HEK293 (cell line): ENCODE measurements around the gene TGFB1.

Experiments
- CTCF ChIA-PET: fragments of 350-600 bp; formaldehyde crosslinking; extraction: SDS; loops from one replicate; lab custom pipeline; 2021; ENCODE audit warnings: antibody characterized with exemption; lab: Yijun Ruan, JAX
- POLR2A ChIA-PET: fragments of 300-600 bp; formaldehyde crosslinking; extraction: SDS; loops from one replicate; lab custom pipeline; 2020; ENCODE audit warnings: antibody characterized with exemption, inconsistent platforms; lab: Yijun Ruan, JAX
- H3K27ac ChIP-seq: fragments of 200-500 bp; sonication (Bioruptor generic); 2 replicates; pipeline ENCODE4 v1.5.1; 2014; ENCODE audit warnings: low read depth, low read length, control low read depth, inconsistent platforms; ENCODE audit errors: extremely low read depth
- H3K36me3 ChIP-seq, 2 experiments: fragments of 200-500 bp in 1 of 2; sonication (Bioruptor generic) in 1 of 2; 1 replicate in 1 of 2; 2 replicates in 1 of 2; pipeline ENCODE4 v1.5.1; 2014 to 2017; ENCODE audit warnings: inconsistent platforms in 2 of 2, low read length in 2 of 2; ENCODE audit not compliant: control insufficient read depth in 2 of 2, insufficient read depth in 1 of 2
- H3K4me1 ChIP-seq: fragments of 200-500 bp; sonication (Bioruptor generic); 2 replicates; pipeline ENCODE4 v1.5.1; 2014; ENCODE audit warnings: mild to moderate bottlenecking, low read length, inconsistent platforms; ENCODE audit not compliant: control insufficient read depth, insufficient read depth
- H3K4me3 ChIP-seq: 2 replicates; pipeline ENCODE4 v1.5.1; 2011; ENCODE audit warnings: low read depth, mild to moderate bottlenecking, control low read depth, low read length, moderate library complexity
- H3K9me3 ChIP-seq: fragments of 200-500 bp; sonication (Bioruptor generic); 2 replicates; pipeline ENCODE4 v1.5.1; 2014; ENCODE audit warnings: low read depth, low read length, inconsistent platforms; ENCODE audit not compliant: control insufficient read depth, insufficient read depth
- GLI2 ChIP-seq: fragments of 450-650 bp; formaldehyde crosslinking; IDR thresholded peaks from 2 replicates; pipeline ENCODE4; 2017; ENCODE audit warnings: missing biosample characterization, missing genetic modification characterization, low read depth, borderline replicate concordance
- MEIS1 ChIP-seq: sonication (generic); formaldehyde crosslinking; IDR thresholded peaks from 2 replicates; pipeline ENCODE4 v1.8.1; 2022; ENCODE audit warnings: missing genetic modification reagents, mild to moderate bottlenecking, borderline replicate concordance
- PATZ1 ChIP-seq: fragments of 450-650 bp; formaldehyde crosslinking; IDR thresholded peaks from 2 replicates; pipeline ENCODE4 v1.5.1; 2016; ENCODE audit warnings: missing biosample characterization, missing genetic modification characterization
- REPIN1 ChIP-seq: fragments of 450-650 bp; formaldehyde crosslinking; IDR thresholded peaks from 2 replicates; pipeline ENCODE4 v1.5.1; 2017; ENCODE audit warnings: missing biosample characterization, missing genetic modification characterization, low read depth
- SP3 ChIP-seq: fragments of 450-650 bp; formaldehyde crosslinking; IDR thresholded peaks from 2 replicates; pipeline ENCODE4 v1.5.1; 2016; ENCODE audit warnings: missing biosample characterization, missing genetic modification characterization
- ZBTB26 ChIP-seq: fragments of 450-650 bp; formaldehyde crosslinking; optimal IDR thresholded peaks from 2 replicates; pipeline ENCODE3; 2016; ENCODE audit warnings: missing biosample characterization, mild to moderate bottlenecking, missing genetic modification characterization
- ZIC2 ChIP-seq: fragments of 450-650 bp; formaldehyde crosslinking; IDR thresholded peaks from 2 replicates; pipeline ENCODE4 v1.5.1; 2016; ENCODE audit warnings: missing biosample characterization, missing genetic modification characterization
- ZNF157 ChIP-seq: fragments of 450-650 bp; formaldehyde crosslinking; IDR thresholded peaks from 2 replicates; pipeline ENCODE4 v1.5.1; 2016; ENCODE audit warnings: missing biosample characterization, missing genetic modification characterization
- ZNF24 ChIP-seq: fragments of 450-650 bp; formaldehyde crosslinking; IDR thresholded peaks from 2 replicates; pipeline ENCODE4 v1.5.1; 2016; ENCODE audit warnings: missing biosample characterization, missing genetic modification characterization
- ZNF248 ChIP-seq: fragments of 450-650 bp; formaldehyde crosslinking; IDR thresholded peaks from 2 replicates; pipeline ENCODE4 v1.5.1; 2017; ENCODE audit warnings: missing biosample characterization, missing genetic modification characterization
- ZNF266 ChIP-seq: fragments of 450-650 bp; formaldehyde crosslinking; IDR thresholded peaks from 2 replicates; pipeline ENCODE4 v1.5.1; 2016; ENCODE audit warnings: missing biosample characterization, missing genetic modification characterization, low read depth
- ZNF280C ChIP-seq: fragments of 450-650 bp; formaldehyde crosslinking; IDR thresholded peaks from 2 replicates; pipeline ENCODE4 v1.5.1; 2016; ENCODE audit warnings: missing biosample characterization, missing genetic modification characterization
- ZNF324 ChIP-seq: fragments of 450-650 bp; formaldehyde crosslinking; IDR thresholded peaks from 2 replicates; pipeline ENCODE4 v1.5.1; 2016; ENCODE audit warnings: missing biosample characterization, missing genetic modification characterization
- ZNF423 ChIP-seq: fragments of 450-650 bp; formaldehyde crosslinking; IDR thresholded peaks from 2 replicates; pipeline ENCODE4 v1.5.1; 2016; ENCODE audit warnings: missing biosample characterization, missing genetic modification characterization
- ZNF426 ChIP-seq: fragments of 450-650 bp; formaldehyde crosslinking; IDR thresholded peaks from 2 replicates; pipeline ENCODE4 v1.5.1; 2017; ENCODE audit warnings: missing biosample characterization, missing genetic modification characterization, mild to moderate bottlenecking, inconsistent platforms, moderate library complexity
- ZNF473 ChIP-seq: fragments of 450-650 bp; formaldehyde crosslinking; IDR thresholded peaks from 2 replicates; pipeline ENCODE4 v1.5.1; 2017; ENCODE audit warnings: missing biosample characterization, missing genetic modification characterization
- ZNF514 ChIP-seq: fragments of 450-650 bp; formaldehyde crosslinking; IDR thresholded peaks from 2 replicates; pipeline ENCODE4 v1.5.1; 2016; ENCODE audit warnings: missing biosample characterization, missing genetic modification characterization
- ZNF555 ChIP-seq: fragments of 450-650 bp; formaldehyde crosslinking; conservative IDR thresholded peaks from 2 replicates; pipeline ENCODE4 v1.5.1; 2017; ENCODE audit warnings: missing biosample characterization, mild to moderate bottlenecking, missing genetic modification characterization, inconsistent platforms
- ZNF561 ChIP-seq: fragments of 450-650 bp; IDR thresholded peaks from 2 replicates; pipeline ENCODE4 v1.5.1; 2018; ENCODE audit warnings: missing biosample characterization, missing genetic modification characterization, borderline replicate concordance
- ZNF654 ChIP-seq: fragments of 450-650 bp; formaldehyde crosslinking; IDR thresholded peaks from 2 replicates; pipeline ENCODE4 v1.5.1; 2016; ENCODE audit warnings: low read depth, missing biosample characterization, missing genetic modification characterization
- TF ChIP-seq, protein P1 (sequence below): fragments of 450-650 bp; formaldehyde crosslinking; IDR thresholded peaks from 2 replicates; pipeline ENCODE4 v1.5.1; 2017; ENCODE audit warnings: missing biosample characterization, missing genetic modification characterization
- TF ChIP-seq, protein P2 (sequence below): fragments of 450-650 bp; formaldehyde crosslinking; IDR thresholded peaks from 2 replicates; pipeline ENCODE4 v1.5.1; 2016; ENCODE audit warnings: missing biosample characterization, missing genetic modification characterization, borderline replicate concordance

The TGFB1 gene

GRCh38 chr19:41344162-41344561 lies 9.6 kb downstream of the TGFB1 start:
- no peak overlapping the region for H3K27ac ChIP-seq
- TF ChIP-seq SP3 (tag by site-specific recombination), result no peak
- no peak for TF ChIP-seq ZNF157 (tag by site-specific recombination)
- TF ChIP-seq ZNF654 (tag by site-specific recombination), result no peak
- no peak for TF ChIP-seq PATZ1 (tag by site-specific recombination)
- no peak for TF ChIP-seq ZNF426
- TF ChIP-seq ZNF266, result no peak
- TF ChIP-seq ZNF514, result no peak
- no peak for TF ChIP-seq ZNF423 (tag by site-specific recombination)
- no peak overlapping the region for H3K4me3 ChIP-seq
- ChIA-PET CTCF (interaction anchor here (0.5 to 0.7 kb wide), 3 partner anchors 36 to 704 kb away, joined by 3 to 5 read pairs (median 4); no protein-coding TSS in a partner anchor), POLR2A (interaction anchor here (1.1 kb wide), 1 partner anchor 20 kb away, joined by 3 read pairs; the partner anchor contains the start of gene B9D2)
- H3K36me3 ChIP-seq, result peaks cover 60 to 68% of the 10 kb centered on the region in 2 experiments; a peak in 2 of 3 replicates
- no peaks in the 10 kb centered on the region for H3K9me3 ChIP-seq
- H3K4me1 ChIP-seq, result no peaks in the 10 kb centered on the region

GRCh38 chr19:41341669-41342490 lies 11.8 kb downstream of the TGFB1 start:
- Histone ChIP-seq H3K9me3 (no peaks in the 10 kb centered on the region), H3K27ac (no peak overlapping the region), H3K4me1 (no peaks in the 10 kb centered on the region), H3K4me3 (no peak overlapping the region), H3K36me3 (peaks cover 59 to 62% of the 10 kb centered on the region in 2 experiments; a peak in 2 of 3 replicates)
- CTCF ChIA-PET, result interaction anchor here (0.6 to 0.7 kb wide), 4 partner anchors 81 to 229 kb away, joined by 3 to 5 read pairs (median 4); no protein-coding TSS in a partner anchor
- POLR2A ChIA-PET, result interaction anchor here (0.6 to 1.1 kb wide), 4 partner anchors 12 to 905 kb away, joined by 3 to 9 read pairs (median 4); no protein-coding TSS in a partner anchor
- TF ChIP-seq ZNF561 (tag by site-specific recombination) (no peak), ZNF24 (tag by site-specific recombination) (no peak), REPIN1 (tag by site-specific recombination) (no peak), ZNF473 (no peak), SP3 (tag by site-specific recombination) (no peak), ZIC2 (tag by site-specific recombination) (no peak), ZBTB26 (tag by site-specific recombination) (no peak), GLI2 (tag by site-specific recombination) (no peak), ZNF324 (no peak), ZNF248 (no peak), ZNF555 (no peak), ZNF280C (no peak), MEIS1 (CRISPR knock-in tag) (no peak)
- TF ChIP-seq, protein P1, sequence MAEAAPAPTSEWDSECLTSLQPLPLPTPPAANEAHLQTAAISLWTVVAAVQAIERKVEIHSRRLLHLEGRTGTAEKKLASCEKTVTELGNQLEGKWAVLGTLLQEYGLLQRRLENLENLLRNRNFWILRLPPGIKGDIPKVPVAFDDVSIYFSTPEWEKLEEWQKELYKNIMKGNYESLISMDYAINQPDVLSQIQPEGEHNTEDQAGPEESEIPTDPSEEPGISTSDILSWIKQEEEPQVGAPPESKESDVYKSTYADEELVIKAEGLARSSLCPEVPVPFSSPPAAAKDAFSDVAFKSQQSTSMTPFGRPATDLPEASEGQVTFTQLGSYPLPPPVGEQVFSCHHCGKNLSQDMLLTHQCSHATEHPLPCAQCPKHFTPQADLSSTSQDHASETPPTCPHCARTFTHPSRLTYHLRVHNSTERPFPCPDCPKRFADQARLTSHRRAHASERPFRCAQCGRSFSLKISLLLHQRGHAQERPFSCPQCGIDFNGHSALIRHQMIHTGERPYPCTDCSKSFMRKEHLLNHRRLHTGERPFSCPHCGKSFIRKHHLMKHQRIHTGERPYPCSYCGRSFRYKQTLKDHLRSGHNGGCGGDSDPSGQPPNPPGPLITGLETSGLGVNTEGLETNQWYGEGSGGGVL (tag by site-specific recombination), result no peak
- TF ChIP-seq, protein P2, sequence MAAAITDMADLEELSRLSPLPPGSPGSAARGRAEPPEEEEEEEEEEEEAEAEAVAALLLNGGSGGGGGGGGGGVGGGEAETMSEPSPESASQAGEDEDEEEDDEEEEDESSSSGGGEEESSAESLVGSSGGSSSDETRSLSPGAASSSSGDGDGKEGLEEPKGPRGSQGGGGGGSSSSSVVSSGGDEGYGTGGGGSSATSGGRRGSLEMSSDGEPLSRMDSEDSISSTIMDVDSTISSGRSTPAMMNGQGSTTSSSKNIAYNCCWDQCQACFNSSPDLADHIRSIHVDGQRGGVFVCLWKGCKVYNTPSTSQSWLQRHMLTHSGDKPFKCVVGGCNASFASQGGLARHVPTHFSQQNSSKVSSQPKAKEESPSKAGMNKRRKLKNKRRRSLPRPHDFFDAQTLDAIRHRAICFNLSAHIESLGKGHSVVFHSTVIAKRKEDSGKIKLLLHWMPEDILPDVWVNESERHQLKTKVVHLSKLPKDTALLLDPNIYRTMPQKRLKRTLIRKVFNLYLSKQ (tag by site-specific recombination), result no peak
